ENCODE results near the gene PSMD12. TPM values are rescaled to one million over a fixed set of nuclear protein-coding genes. Genes with fewer than 3 reads are reported as not detected.
A peak's percentile ranks its signal among the peaks of the same experiment; 100 is the strongest.
"Not testable (repeated sequence)": the region's sequence is repeated elsewhere in the genome, so short reads cannot be mapped to it uniquely, and the experiment has no call there.

The PSMD12 gene
- total RNA-seq, 1 donor from 2014 or later = 21.4 TPM

DNA sequence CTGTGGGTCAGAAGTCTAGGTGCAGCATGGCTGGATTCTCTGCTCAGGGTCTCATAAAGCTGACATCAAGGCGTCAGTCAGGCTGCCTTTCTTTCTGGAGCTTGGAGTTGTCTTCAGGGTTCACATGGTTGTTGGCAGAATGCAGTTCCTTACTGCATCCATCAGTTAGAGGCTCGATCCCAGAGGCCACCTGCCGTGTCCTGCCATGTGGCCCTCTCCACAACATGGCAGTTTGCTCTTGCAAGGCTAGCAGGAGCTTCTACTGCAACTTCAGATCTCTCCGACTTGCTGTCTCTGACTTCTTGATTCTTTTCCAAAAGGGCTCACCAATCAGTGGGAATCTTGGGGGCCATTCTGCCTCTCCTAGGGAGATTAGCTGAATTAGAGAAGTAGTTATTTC is 22.6 kb upstream of the PSMD12 start:
- Histone ChIP-seq H3K36me3 (ENCODE audit: control insufficient read depth in 3 of 3, insufficient read depth in 3 of 3, low read length in 3 of 3) (no peaks in the 10 kb centered on the region), H3K27me3 (ENCODE audit: control insufficient read depth in 3 of 3, insufficient read depth in 3 of 3, low read length in 3 of 3) (no peaks in the 10 kb centered on the region), H3K4me3 (ENCODE audit: low read length in 3 of 3) (no peak overlapping the region), H3K9me3 (ENCODE audit: control insufficient read depth in 3 of 3, low read length in 3 of 3) (peaks cover 0 to 3% (median 0%) of the 10 kb centered on the region in 3 donors), H3K27ac (ENCODE audit: low read depth, low read length) (no peak overlapping the region), H3K4me1 (ENCODE audit: control insufficient read depth in 3 of 3, insufficient read depth in 3 of 3, low read length in 3 of 3) (peaks cover 4 to 15% (median 9%) of the 10 kb centered on the region in 3 donors), H3K9ac (ENCODE audit: low read depth in 1 of 3, low read length in 3 of 3) (no peak overlapping the region)

DNA sequence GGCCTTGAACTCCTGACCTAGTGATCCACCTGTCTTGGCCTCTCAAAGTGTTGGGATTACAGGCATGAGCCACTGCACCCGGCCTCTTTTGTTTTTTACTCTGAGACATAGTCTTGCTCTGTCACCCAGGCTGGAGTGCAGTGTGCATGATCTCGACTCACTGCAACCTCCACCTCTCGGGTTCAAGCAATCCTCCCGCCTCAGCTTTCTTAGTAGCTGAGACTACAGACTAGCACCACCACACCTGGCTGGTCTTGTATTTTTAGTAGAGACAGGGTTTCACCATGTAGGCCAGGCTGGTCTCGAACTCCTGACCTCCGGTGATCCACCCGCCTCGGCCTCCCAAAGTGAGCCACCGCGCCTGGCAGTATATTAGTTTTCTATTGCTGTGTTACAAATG is 22.2 kb upstream of the PSMD12 start:
- H3K9me3 ChIP-seq (ENCODE audit: control insufficient read depth in 3 of 3, low read length in 3 of 3); H3K27ac ChIP-seq (ENCODE audit: low read depth, low read length); H3K9ac ChIP-seq (ENCODE audit: low read depth in 1 of 3, low read length in 3 of 3); H3K36me3 ChIP-seq (ENCODE audit: control insufficient read depth in 3 of 3, insufficient read depth in 3 of 3, low read length in 3 of 3); H3K4me3 ChIP-seq (ENCODE audit: low read length in 3 of 3); H3K27me3 ChIP-seq (ENCODE audit: control insufficient read depth in 3 of 3, insufficient read depth in 3 of 3, low read length in 3 of 3): not testable (repeated sequence)
- H3K4me1 ChIP-seq (ENCODE audit: control insufficient read depth in 3 of 3, insufficient read depth in 3 of 3, low read length in 3 of 3) = peaks cover 4 to 15% (median 9%) of the 10 kb centered on the region in 3 donors

DNA sequence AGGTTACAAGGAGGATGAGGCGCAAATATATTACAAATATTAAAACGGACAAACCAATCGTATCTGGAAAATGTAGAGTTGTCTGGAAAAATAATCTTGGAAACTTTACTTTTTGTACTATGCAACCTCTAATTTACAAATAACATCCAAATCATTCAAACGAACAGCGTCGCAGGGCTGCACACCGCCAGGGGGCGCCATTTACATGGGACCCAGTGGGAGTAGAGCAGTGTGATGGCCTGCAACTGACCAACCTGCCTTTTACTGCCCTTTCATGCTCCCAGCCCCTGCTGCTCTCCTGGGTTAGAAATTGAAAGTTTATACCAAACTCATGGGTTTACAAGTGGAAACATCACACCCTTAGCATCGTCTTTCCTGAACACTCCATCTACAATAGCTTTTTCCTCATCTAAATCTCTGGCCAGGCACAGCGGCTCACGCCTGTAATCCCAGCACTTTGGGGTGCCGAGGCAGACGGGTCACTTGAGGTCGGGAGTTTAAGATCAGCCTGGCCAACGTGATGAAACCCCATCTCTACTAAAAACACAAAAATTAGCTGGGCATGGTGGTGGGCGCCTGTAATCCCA is 20.7 kb upstream of the PSMD12 start:
- H3K4me1 ChIP-seq (ENCODE audit: control insufficient read depth in 3 of 3, insufficient read depth in 3 of 3, low read length in 3 of 3) = peaks cover 4 to 15% (median 9%) of the 10 kb centered on the region in 3 donors

DNA sequence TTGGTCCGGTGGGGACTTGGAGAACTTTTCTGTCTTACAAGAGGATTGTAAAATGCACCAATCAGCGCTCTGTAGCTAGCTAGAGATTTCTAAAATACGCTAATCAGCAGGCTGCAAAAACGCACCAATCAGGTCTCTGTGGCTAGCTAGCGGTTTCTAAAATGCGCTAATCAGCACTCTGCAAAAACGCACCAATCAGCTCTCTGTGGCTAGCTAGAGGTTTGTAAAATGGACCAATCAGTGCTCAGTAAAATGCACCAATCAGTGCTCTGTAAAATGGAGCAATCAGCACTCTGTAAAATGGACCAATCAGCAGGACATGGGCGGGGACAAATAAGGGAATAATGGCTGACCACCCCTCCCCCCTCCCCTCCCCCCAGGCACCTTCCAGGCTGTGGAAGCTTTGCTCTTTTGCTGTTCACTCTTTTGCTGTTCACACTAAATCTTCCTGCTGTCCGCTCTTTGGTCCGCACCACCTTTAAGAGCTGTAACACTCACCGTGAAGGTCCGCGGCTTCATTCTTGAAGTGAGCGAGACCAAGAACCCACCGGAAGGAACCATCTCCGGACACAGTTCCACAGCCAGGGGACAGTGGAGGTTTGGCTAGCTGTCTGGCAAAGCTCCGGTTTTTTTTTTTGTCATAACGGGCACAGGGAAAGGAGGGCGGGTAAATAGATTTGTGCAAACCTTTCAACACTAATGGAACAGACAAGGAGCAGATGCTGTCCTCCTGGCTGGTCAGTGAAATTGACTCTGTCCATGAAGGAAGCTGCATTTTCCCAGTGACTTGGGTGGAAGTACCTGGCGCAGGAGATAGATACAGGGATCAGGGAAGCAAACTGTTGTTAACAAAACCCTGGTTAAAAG is 19.0 kb upstream of the PSMD12 start:
- H3K9ac ChIP-seq (ENCODE audit: low read depth in 1 of 3, low read length in 3 of 3) = no peak overlapping the region
- H3K4me3 ChIP-seq (ENCODE audit: low read length in 3 of 3) = no peak overlapping the region
- no peaks in the 10 kb centered on the region for H3K36me3 ChIP-seq (ENCODE audit: control insufficient read depth in 3 of 3, insufficient read depth in 3 of 3, low read length in 3 of 3)
- peaks cover 0 to 3% (median 0%) of the 10 kb centered on the region in 3 donors for H3K9me3 ChIP-seq (ENCODE audit: control insufficient read depth in 3 of 3, low read length in 3 of 3)
- no peaks in the 10 kb centered on the region for H3K27me3 ChIP-seq (ENCODE audit: control insufficient read depth in 3 of 3, insufficient read depth in 3 of 3, low read length in 3 of 3)
- H3K4me1 ChIP-seq (ENCODE audit: control insufficient read depth in 3 of 3, insufficient read depth in 3 of 3, low read length in 3 of 3) = peaks cover 3 to 10% (median 9%) of the 10 kb centered on the region in 3 donors
- no peak overlapping the region for H3K27ac ChIP-seq (ENCODE audit: low read depth, low read length)

More for the DNA sequence above, 20.7 kb upstream of the PSMD12 start:
- Histone ChIP-seq H3K9me3 (ENCODE audit: control insufficient read depth in 3 of 3, low read length in 3 of 3) (peaks cover 0 to 3% (median 0%) of the 10 kb centered on the region in 3 donors), H3K27me3 (ENCODE audit: control insufficient read depth in 3 of 3, insufficient read depth in 3 of 3, low read length in 3 of 3) (no peaks in the 10 kb centered on the region), H3K36me3 (ENCODE audit: control insufficient read depth in 3 of 3, insufficient read depth in 3 of 3, low read length in 3 of 3) (no peaks in the 10 kb centered on the region), H3K9ac (ENCODE audit: low read depth in 1 of 3, low read length in 3 of 3) (no peak overlapping the region), H3K4me3 (ENCODE audit: low read length in 3 of 3) (no peak overlapping the region), H3K27ac (ENCODE audit: low read depth, low read length) (no peak overlapping the region)

DNA sequence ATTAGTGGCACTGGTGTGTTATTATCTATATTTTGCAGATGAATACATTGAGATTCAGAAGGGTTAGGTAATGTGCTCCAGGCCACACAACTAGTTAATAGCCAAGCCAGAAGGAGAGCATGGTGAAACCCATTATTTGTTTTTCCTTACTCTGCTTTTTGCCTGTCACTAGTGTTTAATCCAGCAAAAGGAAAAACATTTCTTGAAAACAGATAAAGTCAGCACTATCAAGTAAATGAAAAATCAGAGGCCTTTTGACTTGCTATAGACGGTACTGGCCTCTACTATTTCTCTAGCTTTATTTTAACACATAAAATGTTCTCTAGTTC is 15.5 kb upstream of the PSMD12 start:
- H3K27me3 ChIP-seq (ENCODE audit: control insufficient read depth in 3 of 3, insufficient read depth in 3 of 3, low read length in 3 of 3) = no peaks in the 10 kb centered on the region
- H3K4me3 ChIP-seq (ENCODE audit: low read length in 3 of 3) = no peak overlapping the region
- H3K9ac ChIP-seq (ENCODE audit: low read depth in 1 of 3, low read length in 3 of 3) = no peak overlapping the region
- peaks cover 7 to 10% (median 10%) of the 10 kb centered on the region in 3 donors for H3K4me1 ChIP-seq (ENCODE audit: control insufficient read depth in 3 of 3, insufficient read depth in 3 of 3, low read length in 3 of 3)
- no peak overlapping the region for H3K27ac ChIP-seq (ENCODE audit: low read depth, low read length)
- no peaks in the 10 kb centered on the region for H3K36me3 ChIP-seq (ENCODE audit: control insufficient read depth in 3 of 3, insufficient read depth in 3 of 3, low read length in 3 of 3)
- H3K9me3 ChIP-seq (ENCODE audit: control insufficient read depth in 3 of 3, low read length in 3 of 3) = peaks cover 0 to 3% (median 0%) of the 10 kb centered on the region in 3 donors

DNA sequence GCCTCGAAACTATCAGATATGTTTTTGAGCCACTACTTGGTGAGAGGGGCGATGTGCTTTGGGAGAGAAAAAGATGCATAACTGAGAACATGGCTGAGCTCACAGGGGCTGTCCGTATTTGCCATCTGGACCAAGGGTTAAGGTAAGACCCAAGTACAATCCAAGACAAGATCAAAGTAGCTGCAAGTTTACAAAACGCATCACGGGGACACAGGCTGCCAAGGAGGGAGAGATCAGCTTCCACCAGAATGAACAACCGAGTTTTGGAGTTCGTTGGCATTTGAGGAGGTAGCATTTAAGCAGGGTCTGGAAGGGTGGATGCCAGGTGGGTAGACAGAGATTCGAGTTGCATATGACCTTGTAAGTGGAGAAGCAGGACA is 12.9 kb upstream of the PSMD12 start:
- Histone ChIP-seq H3K9ac (ENCODE audit: low read depth in 1 of 3, low read length in 3 of 3) (peak overlapping the region; percentile 73 to 80 (median 78)), H3K9me3 (ENCODE audit: control insufficient read depth in 3 of 3, low read length in 3 of 3) (no peaks in the 10 kb centered on the region), H3K4me3 (ENCODE audit: low read length in 3 of 3) (peak overlapping the region; percentile 80 to 81 (median 81)), H3K36me3 (ENCODE audit: control insufficient read depth in 3 of 3, insufficient read depth in 3 of 3, low read length in 3 of 3) (no peaks in the 10 kb centered on the region), H3K27ac (ENCODE audit: low read depth, low read length) (peak overlapping the region; percentile 78), H3K27me3 (ENCODE audit: control insufficient read depth in 3 of 3, insufficient read depth in 3 of 3, low read length in 3 of 3) (no peaks in the 10 kb centered on the region), H3K4me1 (ENCODE audit: control insufficient read depth in 3 of 3, insufficient read depth in 3 of 3, low read length in 3 of 3) (peaks cover 14 to 19% (median 17%) of the 10 kb centered on the region in 3 donors)

DNA sequence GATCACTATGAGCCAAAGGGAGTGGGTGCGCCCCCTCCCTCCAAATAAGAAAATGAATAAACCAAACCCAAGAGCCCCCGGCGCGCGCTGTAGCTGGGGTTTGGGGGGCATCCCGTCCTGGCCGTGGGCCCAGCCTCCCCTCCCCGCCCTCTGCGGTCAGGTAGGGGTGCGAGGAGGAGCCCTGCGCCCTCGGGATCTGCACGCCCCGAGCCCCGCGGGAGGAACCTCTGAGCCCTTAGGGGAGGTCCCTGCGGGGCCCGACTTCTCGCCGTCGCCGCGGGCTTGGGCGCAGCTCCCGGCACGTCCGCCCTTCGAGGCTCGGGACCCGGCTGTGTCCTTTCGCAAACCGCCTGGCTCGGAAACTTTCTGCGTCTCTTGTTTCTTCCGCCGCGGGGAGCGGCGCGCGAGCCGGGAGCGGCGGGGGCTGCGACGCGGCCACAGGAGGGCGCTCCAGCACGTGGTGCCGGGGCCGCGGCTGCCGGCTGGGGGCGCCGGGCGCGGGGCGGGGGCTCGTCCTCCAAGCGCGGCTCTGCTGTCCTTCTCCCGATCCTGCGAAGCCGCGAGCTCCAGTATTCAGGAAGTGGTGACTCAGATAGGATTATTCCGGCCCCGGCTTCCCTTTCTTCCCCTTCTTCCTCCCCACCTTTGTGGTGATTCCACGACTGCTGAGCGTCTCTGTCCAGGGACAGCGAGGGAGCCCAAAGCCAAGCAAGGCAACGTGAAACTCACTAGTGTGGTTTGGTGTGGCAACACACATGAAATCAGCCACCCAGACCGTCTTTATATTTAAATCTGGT is 12.3 kb upstream of the PSMD12 start:
- H3K9ac ChIP-seq (ENCODE audit: low read depth in 1 of 3, low read length in 3 of 3) = peak overlapping the region; percentile 73 to 83 (median 80)
- peaks cover 14 to 19% (median 17%) of the 10 kb centered on the region in 3 donors for H3K4me1 ChIP-seq (ENCODE audit: control insufficient read depth in 3 of 3, insufficient read depth in 3 of 3, low read length in 3 of 3)
- H3K27ac ChIP-seq (ENCODE audit: low read depth, low read length) = peak overlapping the region; percentile 78
- H3K27me3 ChIP-seq (ENCODE audit: control insufficient read depth in 3 of 3, insufficient read depth in 3 of 3, low read length in 3 of 3) = no peaks in the 10 kb centered on the region
- H3K9me3 ChIP-seq (ENCODE audit: control insufficient read depth in 3 of 3, low read length in 3 of 3) = no peaks in the 10 kb centered on the region
- H3K4me3 ChIP-seq (ENCODE audit: low read length in 3 of 3) = peak overlapping the region; percentile 80 to 81 (median 81)
- no peaks in the 10 kb centered on the region for H3K36me3 ChIP-seq (ENCODE audit: control insufficient read depth in 3 of 3, insufficient read depth in 3 of 3, low read length in 3 of 3)

DNA sequence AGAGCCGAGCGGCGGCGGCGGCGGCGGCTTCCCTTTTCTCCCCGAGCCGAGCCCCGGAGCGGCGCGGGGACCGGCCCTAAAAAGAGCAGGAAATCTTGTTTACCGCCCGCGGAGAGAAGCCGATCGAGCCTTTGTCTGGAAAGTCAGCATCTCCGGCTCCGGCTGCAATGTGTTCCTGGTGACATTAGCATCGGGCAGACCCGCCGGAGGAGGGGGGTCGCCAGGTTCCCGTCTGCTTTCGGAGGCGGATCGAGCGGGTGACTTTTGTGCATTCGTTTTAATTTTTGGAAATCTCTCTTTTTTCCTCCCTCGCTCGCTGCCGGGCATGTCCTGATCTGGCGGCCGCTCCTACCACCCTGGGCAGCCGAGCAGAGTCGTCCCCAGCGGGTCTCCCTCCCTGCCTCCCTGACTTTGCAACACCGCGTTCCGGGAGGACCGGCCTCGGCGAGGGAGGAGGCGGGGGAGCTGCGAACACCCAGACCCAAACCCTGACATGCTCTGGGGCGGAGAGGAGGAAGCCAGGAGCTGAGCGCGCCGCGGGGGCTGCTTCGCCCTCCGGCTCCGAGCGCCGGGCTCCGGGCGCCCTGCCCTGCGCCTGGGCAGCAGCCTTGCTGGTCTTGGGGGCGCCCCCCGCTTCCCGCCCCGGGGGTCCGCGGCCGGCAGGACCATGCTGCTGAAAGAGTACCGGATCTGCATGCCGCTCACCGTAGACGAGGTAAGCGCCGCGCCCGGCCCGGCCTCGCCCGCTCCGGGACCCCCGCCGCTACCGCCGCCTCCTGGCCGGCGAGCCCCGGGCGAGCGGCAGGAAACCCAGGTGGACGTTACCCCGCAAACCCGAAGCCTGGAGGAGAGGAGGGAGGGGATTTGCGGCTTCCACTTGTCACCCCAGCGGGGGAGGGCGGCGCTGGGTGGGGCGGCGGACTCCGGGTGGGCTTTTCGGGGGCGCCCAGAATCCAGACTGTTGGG is 11.4 kb upstream of the PSMD12 start:
- peaks cover 14 to 19% (median 17%) of the 10 kb centered on the region in 3 donors for H3K4me1 ChIP-seq (ENCODE audit: control insufficient read depth in 3 of 3, insufficient read depth in 3 of 3, low read length in 3 of 3)
- H3K27me3 ChIP-seq (ENCODE audit: control insufficient read depth in 3 of 3, insufficient read depth in 3 of 3, low read length in 3 of 3) = no peaks in the 10 kb centered on the region
- peak overlapping the region; percentile 76 to 83 (median 80) for H3K9ac ChIP-seq (ENCODE audit: low read depth in 1 of 3, low read length in 3 of 3)
- H3K9me3 ChIP-seq (ENCODE audit: control insufficient read depth in 3 of 3, low read length in 3 of 3) = no peaks in the 10 kb centered on the region
- peak overlapping the region; percentile 78 for H3K27ac ChIP-seq (ENCODE audit: low read depth, low read length)
- peak overlapping the region; percentile 80 to 81 (median 80) for H3K4me3 ChIP-seq (ENCODE audit: low read length in 3 of 3)
- no peaks in the 10 kb centered on the region for H3K36me3 ChIP-seq (ENCODE audit: control insufficient read depth in 3 of 3, insufficient read depth in 3 of 3, low read length in 3 of 3)
